Psoas muscle (tissue), 8 donors: ENCODE results near the gene ZBTB9. TPM values are rescaled to one million over a fixed set of nuclear protein-coding genes. Genes with fewer than 3 reads are reported as not detected.
A peak's percentile ranks its signal among the peaks of the same experiment; 100 is the strongest.

Source experiments
- ATAC-seq, 4 donors: fragments of 200-7000 bp; cut with Tn5 transposase; one replicate each; pipeline ENCODE4 v1.9.1; 2020; ENCODE audit warnings: moderate library complexity in 3 of 4, mild to moderate bottlenecking in 2 of 4
- DNase-seq, 2 donors: peaks; one replicate each; pipeline ENCODE4 v3.0.0-alpha.2; 2020
- H3K27ac ChIP-seq: fragments of 200-600 bp; one replicate; pipeline ENCODE4 v1.8.0; 2022
- H3K27me3 ChIP-seq, 3 donors: fragments of 200-600 bp in 1 of 3; one replicate each; pipeline versions ENCODE4 v1.6.1 to v1.8.0; 2013 to 2022; ENCODE audit warnings: low read length in 2 of 3, mild to moderate bottlenecking in 2 of 3, moderate library complexity in 1 of 3; ENCODE audit not compliant: insufficient read depth in 3 of 3
- H3K36me3 ChIP-seq, 2 donors: fragments of 200-600 bp in 1 of 2; one replicate each; pipeline versions ENCODE4 v1.6.1 to v1.8.0; 2013 to 2022; ENCODE audit warnings: low read depth in 1 of 2, mild to moderate bottlenecking in 1 of 2, moderate library complexity in 1 of 2; ENCODE audit not compliant: insufficient read depth in 1 of 2
- H3K4me1 ChIP-seq: fragments of 200-600 bp; one replicate; pipeline ENCODE4 v1.8.0; 2022
- H3K4me3 ChIP-seq: fragments of 200-600 bp; one replicate; pipeline ENCODE4 v1.8.0; 2022; ENCODE audit warnings: mild to moderate bottlenecking
- H3K9me3 ChIP-seq: fragments of 200-600 bp; one replicate; pipeline ENCODE4 v1.8.0; 2022
- WGBS, 3 donors: extraction: QIAGEN DNeasy Blood & Tissue Kit; methylation state at CpG; one replicate each; pipeline versions ENCODE4 v1.1.6 to v1.1.7; 2013; 5-methylcytosine and 5-hydroxymethylcytosine counted together
- intact Hi-C, 2 donors: fragments of 100-400 bp; cut with DNase I; formaldehyde crosslinking; loops; one replicate each; pipeline versions ENCODE4 v1.11.0 to v1.14.2; 2022
- polyA plus RNA-seq, 3 donors: library from polyadenylated mRNA; stranded (reverse); fragments of 200-250 nt; gene quantifications; one replicate each; pipeline ENCODE4 v1.2.3, GENCODE V29; 2013
- total RNA-seq, 4 donors: library from RNA; stranded (reverse); fragmentation: NEBNext Ultra II Directional in 2 of 4; extraction: Animal tissue kit (Norgen Biotek cat#: 25700) in 2 of 4; gene quantifications; one replicate each; pipeline versions ENCODE4 v1.2.1 to v1.2.4, GENCODE V29; 2021 to 2023
- TF ChIP-seq, protein P1 (sequence below): fragments of 200-600 bp; IDR thresholded peaks from one replicate; pipeline ENCODE4 v1.8.0; 2022; ENCODE audit warnings: antibody characterized with exemption
- donor health status: healthy with polysubstance abuse.
- donor health status: DM: no; HTN: no; CAD: no; lungs with moderate emphysema.
- donor health status: Bipolar disorder and iron deficiency.
- donor health status: healthy.
- donor health status: DM: yes; HTN: yes; CAD: no.
- donor health status: DM: no; HTN: no; CAD: no.
- donor health status: DM: no; HTN: no; CAD: no.
- donor health status: DM: yes; HTN: yes; CAD: no.

ZBTB9 gene
- total and polyA plus RNA-seq, 7 donors = 1.9 to 5.2 (median 3.7) TPM

DNA sequence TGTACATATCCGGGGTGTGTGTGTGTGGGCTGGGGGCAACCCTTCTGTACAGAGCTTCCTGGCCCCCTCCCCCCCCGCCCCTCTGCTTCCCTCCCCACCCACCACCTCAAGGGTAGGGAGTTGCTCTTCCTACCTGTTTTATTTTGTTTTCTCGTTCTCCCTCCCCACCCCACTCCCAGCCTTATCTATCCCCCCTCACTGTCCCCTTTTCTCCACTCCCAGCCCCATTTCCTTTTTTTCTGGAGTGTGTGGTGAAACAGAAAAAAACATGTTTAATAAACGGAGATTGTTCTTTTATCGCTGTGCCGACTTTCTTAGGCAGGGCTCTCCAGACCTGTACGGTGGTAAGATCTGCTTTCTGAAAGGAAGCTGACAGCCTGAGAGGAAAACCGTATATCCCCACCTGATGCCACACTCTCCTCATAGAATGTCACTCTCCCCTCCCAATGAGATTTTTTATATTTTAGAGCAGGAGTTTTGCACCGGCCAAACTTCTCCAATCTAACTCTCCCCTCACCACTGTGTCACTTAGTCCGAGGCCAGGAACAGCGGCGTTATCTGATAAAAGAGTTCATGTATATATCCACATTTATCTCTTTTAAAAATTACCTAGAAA lies 875 bp upstream of the ZBTB9 start:
- H3K4me3 ChIP-seq = peak overlapping the region; percentile 83
- TF ChIP-seq, protein P1, sequence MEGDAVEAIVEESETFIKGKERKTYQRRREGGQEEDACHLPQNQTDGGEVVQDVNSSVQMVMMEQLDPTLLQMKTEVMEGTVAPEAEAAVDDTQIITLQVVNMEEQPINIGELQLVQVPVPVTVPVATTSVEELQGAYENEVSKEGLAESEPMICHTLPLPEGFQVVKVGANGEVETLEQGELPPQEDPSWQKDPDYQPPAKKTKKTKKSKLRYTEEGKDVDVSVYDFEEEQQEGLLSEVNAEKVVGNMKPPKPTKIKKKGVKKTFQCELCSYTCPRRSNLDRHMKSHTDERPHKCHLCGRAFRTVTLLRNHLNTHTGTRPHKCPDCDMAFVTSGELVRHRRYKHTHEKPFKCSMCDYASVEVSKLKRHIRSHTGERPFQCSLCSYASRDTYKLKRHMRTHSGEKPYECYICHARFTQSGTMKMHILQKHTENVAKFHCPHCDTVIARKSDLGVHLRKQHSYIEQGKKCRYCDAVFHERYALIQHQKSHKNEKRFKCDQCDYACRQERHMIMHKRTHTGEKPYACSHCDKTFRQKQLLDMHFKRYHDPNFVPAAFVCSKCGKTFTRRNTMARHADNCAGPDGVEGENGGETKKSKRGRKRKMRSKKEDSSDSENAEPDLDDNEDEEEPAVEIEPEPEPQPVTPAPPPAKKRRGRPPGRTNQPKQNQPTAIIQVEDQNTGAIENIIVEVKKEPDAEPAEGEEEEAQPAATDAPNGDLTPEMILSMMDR = no peak
- no peak for DNase-seq
- peaks cover 4% of the 10 kb centered on the region for H3K4me1 ChIP-seq
- H3K36me3 ChIP-seq = peaks cover 0 to 21% of the 10 kb centered on the region in 2 donors
- ATAC-seq = no peak
- 7 to 11% (median 8%) methylated on average over 11 to 12 of the region's 12 CpGs for WGBS, 3 donors
- H3K27me3 ChIP-seq = no peaks in the 10 kb centered on the region
- H3K9me3 ChIP-seq = no peaks in the 10 kb centered on the region
- intact Hi-C loops = loop anchor here (2.0 to 10.0 kb wide), 4 partner anchors 63 to 124 kb away; partner anchors contain the start of gene KIFC1 (in 1 of the 2)
- H3K27ac ChIP-seq = peak overlapping the region; percentile 82

GRCh38 chr6:33455051-33455450 lies 675 bp downstream of the ZBTB9 start:
- Histone ChIP-seq H3K4me1 (peaks cover 4% of the 10 kb centered on the region), H3K27me3 (no peaks in the 10 kb centered on the region), H3K36me3 (peaks cover 0 to 21% of the 10 kb centered on the region in 2 donors), H3K4me3 (peak overlapping the region; percentile 83), H3K9me3 (no peaks in the 10 kb centered on the region), H3K27ac (peak overlapping the region; percentile 82)
- intact Hi-C loops = loop anchor here (2.0 to 10.0 kb wide), 3 partner anchors 64 to 120 kb away; partner anchors contain the start of gene KIFC1 (in 1 of the 2)
- ATAC-seq (no peak), DNase-seq (no peak)
- WGBS, 3 donors = 38 to 47% (median 44%) methylated on average over 16 of the region's 16 CpGs
- TF ChIP-seq, protein P1 = no peak

- DNase-seq (no peak), ATAC-seq (no peak)
Observed at GRCh38 chr6:33456156-33456555, 1.8 kb downstream of the ZBTB9 start.

GRCh38 chr6:33458676-33459075 lies 4.3 kb downstream of the ZBTB9 start:
- intact Hi-C loops = loop anchor here (5.0 to 10.0 kb wide), 2 partner anchors 109 to 116 kb away; no protein-coding TSS in a partner anchor
- WGBS, 3 donors = 68 to 77% (median 72%) methylated on average over 3 of the region's 3 CpGs
- ATAC-seq = no peak

More at GRCh38 chr6:33456156-33456555, 1.8 kb downstream of the ZBTB9 start:
- WGBS, 3 donors = 96 to 98% (median 96%) methylated on average over 12 of the region's 12 CpGs
- Histone ChIP-seq H3K36me3 (peaks cover 0 to 21% of the 10 kb centered on the region in 2 donors), H3K4me1 (peaks cover 4% of the 10 kb centered on the region), H3K9me3 (no peaks in the 10 kb centered on the region), H3K27me3 (no peaks in the 10 kb centered on the region), H3K4me3 (no peak overlapping the region), H3K27ac (no peak overlapping the region)
- intact Hi-C loops = loop anchor here (5.0 to 10.0 kb wide), 2 partner anchors 111 to 119 kb away; no protein-coding TSS in a partner anchor
- TF ChIP-seq, protein P1 = no peak

More at GRCh38 chr6:33458676-33459075, 4.3 kb downstream of the ZBTB9 start:
- Histone ChIP-seq H3K27ac (no peak overlapping the region), H3K4me1 (peaks cover 4% of the 10 kb centered on the region), H3K4me3 (no peak overlapping the region), H3K9me3 (no peaks in the 10 kb centered on the region), H3K27me3 (no peaks in the 10 kb centered on the region), H3K36me3 (peaks cover 0 to 21% of the 10 kb centered on the region in 2 donors)
- TF ChIP-seq, protein P1 = no peak
- DNase-seq = no peak
